Measurements from ENCODE around the gene KAT7. TPM values are rescaled to one million over a fixed set of nuclear protein-coding genes. Genes with fewer than 3 reads are reported as not detected.
"Not testable (repeated sequence)": the region's sequence is repeated elsewhere in the genome, so short reads cannot be mapped to it uniquely, and the experiment has no call there.

Gene KAT7
- total RNA-seq, 1 donor from 2014 or later, result 23.7 TPM

- DNase-seq (ENCODE audit: extremely low read depth, low read depth, low spot score), result no peak
Measured at GRCh38 chr17:49798182-49798581, 9.7 kb downstream of the KAT7 start.

GRCh38 chr17:49798738-49799137 lies 10.3 kb downstream of the KAT7 start:
- DNase-seq (ENCODE audit: extremely low read depth, low read depth, low spot score), result no peak

- no peak for DNase-seq (ENCODE audit: extremely low read depth, low read depth, low spot score)
Measured at GRCh38 chr17:49809056-49809455, 20.6 kb downstream of the KAT7 start.

- no peak for DNase-seq (ENCODE audit: extremely low read depth, low read depth, low spot score)
Measured at GRCh38 chr17:49814781-49815529, 26.5 kb downstream of the KAT7 start.

- DNase-seq (ENCODE audit: extremely low read depth, low read depth, low spot score), result no peak
Measured at GRCh38 chr17:49815761-49816281, 27.3 kb downstream of the KAT7 start.

GRCh38 chr17:49817993-49818392 lies 29.5 kb downstream of the KAT7 start:
- no peak for DNase-seq (ENCODE audit: extremely low read depth, low read depth, low spot score)

- DNase-seq (ENCODE audit: extremely low read depth, low read depth, low spot score), result no peak
Measured at GRCh38 chr17:49819138-49819537, 30.7 kb downstream of the KAT7 start.

- no peak for DNase-seq (ENCODE audit: extremely low read depth, low read depth, low spot score)
Measured at GRCh38 chr17:49819651-49820050, 31.2 kb downstream of the KAT7 start.

- no peak for DNase-seq (ENCODE audit: extremely low read depth, low read depth, low spot score)
Measured at GRCh38 chr17:49820773-49821172, 32.3 kb downstream of the KAT7 start.

GRCh38 chr17:49821466-49821865 lies 33.0 kb downstream of the KAT7 start:
- DNase-seq (ENCODE audit: extremely low read depth, low read depth, low spot score), result no peak

- no peak for DNase-seq (ENCODE audit: extremely low read depth, low read depth, low spot score)
Measured at GRCh38 chr17:49821916-49822315, 33.4 kb downstream of the KAT7 start.

- no peak for DNase-seq (ENCODE audit: extremely low read depth, low read depth, low spot score)
Measured at GRCh38 chr17:49822829-49823228, 34.3 kb downstream of the KAT7 start.

GRCh38 chr17:49823614-49824013 lies 35.1 kb downstream of the KAT7 start:
- no peak for DNase-seq (ENCODE audit: extremely low read depth, low read depth, low spot score)

GRCh38 chr17:49825645-49826044 lies 37.2 kb downstream of the KAT7 start:
- DNase-seq (ENCODE audit: extremely low read depth, low read depth, low spot score), result no peak

GRCh38 chr17:49828325-49828724 lies 39.8 kb downstream of the KAT7 start:
- DNase-seq (ENCODE audit: extremely low read depth, low read depth, low spot score), result not testable (repeated sequence)

GRCh38 chr17:49829026-49829425 lies 40.5 kb downstream of the KAT7 start:
- DNase-seq (ENCODE audit: extremely low read depth, low read depth, low spot score), result no peak

GRCh38 chr17:49830605-49831004 lies 42.1 kb downstream of the KAT7 start:
- no peak for DNase-seq (ENCODE audit: extremely low read depth, low read depth, low spot score)

- DNase-seq (ENCODE audit: extremely low read depth, low read depth, low spot score), result peak; percentile 82
Measured at GRCh38 chr17:49832840-49833599, 44.5 kb downstream of the KAT7 start.

- DNase-seq (ENCODE audit: extremely low read depth, low read depth, low spot score), result no peak
Measured at GRCh38 chr17:49834118-49834743, 45.8 kb downstream of the KAT7 start.

GRCh38 chr17:49835472-49835871 lies 47.0 kb downstream of the KAT7 start:
- no peak for DNase-seq (ENCODE audit: extremely low read depth, low read depth, low spot score)
